GM18868 (cell line): ENCODE measurements around the gene CPM.
"Not testable (repeated sequence)": the region's sequence is repeated elsewhere in the genome, so short reads cannot be mapped to it uniquely, and the experiment has no call there.

Source experiments
- ATAC-seq: cut with Tn5 transposase; IDR thresholded peaks from one replicate; pipeline ENCODE4 v1.9.1; 2021; ENCODE audit warnings: mild to moderate bottlenecking, moderate library complexity; ENCODE audit not compliant: unreplicated experiment

CPM gene

DNA sequence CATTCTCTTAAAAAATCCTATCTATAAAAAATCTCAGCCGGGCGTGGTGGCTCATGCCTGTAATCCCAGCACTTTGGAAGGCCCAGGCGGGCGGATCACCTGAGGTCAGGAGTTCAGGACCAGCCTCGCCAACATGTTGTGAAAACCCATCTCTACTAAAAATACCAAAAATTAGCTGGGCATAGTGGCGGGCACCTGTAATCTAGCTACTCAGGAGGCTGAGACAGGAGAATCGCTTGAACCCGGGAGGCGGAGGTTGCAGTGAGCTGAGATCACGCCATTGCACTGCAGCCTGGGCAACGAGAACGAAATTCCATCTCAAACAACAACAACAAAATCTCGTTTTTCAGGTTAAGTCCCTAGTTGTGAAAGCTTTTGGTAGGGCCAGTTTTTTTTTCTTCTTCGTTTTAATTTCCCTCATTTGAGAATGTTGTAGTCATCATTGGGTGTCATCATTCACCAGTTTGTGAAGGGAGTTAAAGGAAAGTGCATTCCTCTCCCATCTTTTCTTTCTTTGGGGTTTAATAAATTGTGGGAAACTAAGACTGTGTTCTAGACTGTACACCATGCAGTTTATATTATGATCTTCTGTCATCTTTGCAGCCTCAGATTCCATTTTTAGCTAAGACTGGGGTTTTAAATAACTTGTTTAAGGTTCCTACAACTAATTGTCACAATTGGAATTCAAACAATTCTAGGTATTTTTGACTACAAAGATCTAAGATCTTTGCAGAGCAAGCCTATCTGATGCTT, 101.0 kb downstream of the CPM start:
- ATAC-seq, result no peak

DNA sequence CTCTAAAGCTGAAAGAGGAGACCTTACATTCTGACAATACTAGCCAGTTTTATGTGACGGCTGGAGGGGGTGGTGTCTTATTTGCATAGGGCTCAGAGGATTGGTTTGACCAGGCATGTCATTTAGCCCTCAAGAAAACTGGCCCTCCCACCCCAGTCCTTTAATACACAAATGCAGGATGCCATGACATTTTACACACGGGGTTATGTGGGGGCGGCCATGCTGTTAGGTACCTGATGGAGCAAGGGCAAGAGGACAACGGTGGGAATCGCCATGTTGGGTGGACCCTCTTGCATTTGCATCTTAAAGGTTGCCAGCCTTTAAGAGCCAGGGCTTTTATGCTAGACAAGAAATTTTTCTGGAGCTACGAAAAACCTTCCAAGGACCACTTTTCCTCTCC, 101.7 kb downstream of the CPM start:
- ATAC-seq, result no peak

DNA sequence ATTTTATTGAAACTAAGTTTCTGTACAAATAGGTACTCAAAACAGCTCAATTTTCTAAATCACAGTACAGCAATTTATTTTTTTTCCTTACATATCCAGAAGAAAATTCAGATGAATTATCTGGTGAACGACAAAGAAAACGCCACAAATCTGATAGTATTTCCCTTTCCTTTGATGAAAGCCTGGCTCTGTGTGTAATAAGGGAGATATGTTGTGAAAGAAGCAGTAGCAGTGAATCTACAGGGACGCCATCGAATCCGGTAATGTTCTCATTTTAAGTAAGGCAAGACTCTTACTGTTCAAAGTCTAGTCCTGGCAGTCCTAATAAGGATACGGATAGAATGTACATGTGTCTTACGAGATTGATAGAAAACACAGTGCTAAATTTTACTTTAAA, 104.3 kb downstream of the CPM start:
- no peak for ATAC-seq

DNA sequence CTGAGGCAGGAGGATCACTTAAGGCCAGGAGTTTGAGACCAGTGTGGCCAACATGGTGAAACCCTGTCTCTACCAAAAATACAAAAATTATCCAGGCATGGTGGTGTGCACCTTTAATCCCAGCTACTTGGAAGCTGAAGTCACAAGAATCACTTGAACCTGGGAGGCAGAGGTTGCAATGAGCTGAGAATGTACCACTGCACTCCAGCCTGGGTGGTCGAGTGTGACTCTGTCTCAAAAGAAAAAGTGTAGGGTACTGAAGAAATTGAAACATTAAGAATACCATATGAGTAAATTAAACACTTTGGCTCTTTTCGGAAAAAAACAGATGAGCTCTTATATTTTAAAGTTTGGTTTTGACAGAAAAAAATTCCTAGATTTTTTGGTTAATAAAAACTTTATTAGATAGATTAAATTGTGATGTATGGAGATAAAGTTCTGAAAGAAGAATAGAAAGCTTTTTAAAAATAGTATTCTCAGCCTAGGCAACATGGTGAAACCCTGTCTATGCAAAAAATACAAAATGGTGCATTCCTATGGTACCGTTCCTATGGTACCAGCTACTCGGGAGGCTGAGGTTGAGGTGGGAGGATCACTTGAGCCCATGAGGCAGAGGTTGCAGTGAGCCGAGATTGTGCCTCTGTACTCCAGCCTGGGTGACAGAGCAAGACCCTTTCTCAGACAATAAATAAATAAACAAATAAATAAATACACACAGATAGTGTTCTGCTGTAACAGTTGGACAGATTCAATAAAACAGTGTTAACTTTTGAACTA, 104.9 kb downstream of the CPM start:
- no peak for ATAC-seq

DNA sequence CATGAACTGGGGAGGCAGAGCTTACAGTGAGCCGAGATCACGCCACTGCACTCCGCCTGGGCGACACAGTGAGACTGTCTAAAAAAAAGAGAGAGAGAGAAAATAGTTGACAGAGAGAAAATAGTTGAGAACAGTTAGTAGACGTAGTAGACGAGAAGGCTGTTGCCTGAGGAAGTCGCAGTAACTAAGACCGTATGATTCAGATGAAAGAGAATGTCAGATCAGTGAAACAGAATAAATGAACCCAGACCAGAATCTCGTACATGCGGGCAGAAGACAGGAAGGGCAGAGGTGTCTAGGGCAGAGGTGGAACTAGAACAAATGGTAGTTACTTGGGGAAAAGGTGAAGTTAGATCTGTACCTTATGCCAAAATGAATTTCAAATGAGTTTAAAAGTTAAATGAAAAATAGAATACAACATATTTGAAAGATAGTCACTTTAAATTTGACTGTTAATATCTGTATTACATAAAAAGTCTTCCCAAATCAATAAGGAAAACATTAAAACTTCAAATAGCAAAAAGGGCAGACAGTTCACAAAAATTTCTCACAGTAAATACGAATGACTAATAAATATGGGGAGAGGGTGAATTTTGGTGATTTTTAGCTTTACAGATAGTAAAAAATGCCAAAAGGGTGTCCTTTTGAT, 107.3 kb downstream of the CPM start:
- no peak for ATAC-seq

DNA sequence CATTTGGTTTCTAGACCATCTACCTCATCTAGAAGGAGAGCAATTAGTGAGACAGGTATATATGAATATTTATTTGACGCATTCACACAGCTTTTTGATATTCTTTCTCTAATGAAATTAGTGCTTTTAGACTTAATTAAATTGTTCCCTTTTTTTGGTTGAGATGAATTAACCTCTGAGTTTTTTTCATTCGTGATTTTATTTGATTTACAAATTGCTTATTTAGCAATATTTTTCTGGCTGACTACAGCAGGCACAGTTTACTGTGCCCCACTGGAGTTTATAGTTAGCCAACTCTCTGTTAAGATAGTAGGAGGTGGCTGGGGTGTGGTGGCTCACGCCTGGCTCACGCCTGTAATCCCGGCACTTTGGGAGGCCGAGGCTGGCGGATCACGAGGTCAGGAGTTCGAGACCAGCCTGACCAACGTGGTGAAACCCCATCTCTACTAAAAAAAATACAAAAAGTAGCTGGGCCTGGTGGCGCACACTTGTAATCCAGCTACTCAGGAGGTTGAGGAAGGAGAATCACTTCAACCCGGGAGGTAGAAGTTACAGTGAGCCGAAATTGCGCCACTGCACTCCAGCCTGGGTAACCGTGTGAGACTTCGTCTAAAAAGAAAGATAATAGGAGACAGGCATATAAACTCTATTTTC, 108.2 kb downstream of the CPM start:
- ATAC-seq, result no peak

DNA sequence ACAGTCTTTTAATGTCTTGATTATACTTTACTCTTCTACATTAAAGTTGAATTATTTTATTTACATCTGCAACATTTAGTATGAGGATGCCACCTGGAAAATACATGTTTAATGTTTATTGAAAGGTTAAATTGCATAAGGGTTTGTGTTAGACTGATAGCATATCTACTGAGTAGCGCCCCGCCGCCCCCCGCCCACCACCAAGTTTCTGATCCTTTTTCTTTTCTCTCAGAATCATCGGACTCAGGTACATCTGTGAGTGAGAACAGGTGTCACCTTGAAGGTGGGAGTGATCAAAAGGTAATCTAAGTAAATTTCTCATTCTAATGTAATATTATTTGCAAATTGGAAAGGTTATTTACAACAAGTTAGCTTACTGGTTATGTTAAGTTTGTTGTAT, 108.8 kb downstream of the CPM start:
- ATAC-seq, result no peak

DNA sequence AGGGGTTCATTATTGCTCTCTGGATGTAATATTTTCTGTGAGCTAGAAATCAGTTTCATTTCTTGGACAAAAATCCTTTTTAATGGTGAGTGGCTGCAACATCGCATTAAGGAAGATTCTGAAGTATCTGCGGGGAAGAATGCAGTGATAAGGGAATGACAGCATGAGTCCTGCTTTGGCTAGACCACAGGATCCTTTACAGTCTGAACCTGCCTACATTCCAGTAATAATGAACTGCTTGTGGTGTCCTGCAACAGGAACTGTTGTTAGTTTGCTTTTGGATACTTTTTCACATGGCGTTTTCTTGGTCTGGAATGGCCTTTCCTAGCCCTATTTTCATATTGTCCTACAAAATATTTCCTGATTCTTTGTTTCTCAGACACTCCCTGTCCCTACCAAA, 109.3 kb downstream of the CPM start:
- ATAC-seq, result no peak

DNA sequence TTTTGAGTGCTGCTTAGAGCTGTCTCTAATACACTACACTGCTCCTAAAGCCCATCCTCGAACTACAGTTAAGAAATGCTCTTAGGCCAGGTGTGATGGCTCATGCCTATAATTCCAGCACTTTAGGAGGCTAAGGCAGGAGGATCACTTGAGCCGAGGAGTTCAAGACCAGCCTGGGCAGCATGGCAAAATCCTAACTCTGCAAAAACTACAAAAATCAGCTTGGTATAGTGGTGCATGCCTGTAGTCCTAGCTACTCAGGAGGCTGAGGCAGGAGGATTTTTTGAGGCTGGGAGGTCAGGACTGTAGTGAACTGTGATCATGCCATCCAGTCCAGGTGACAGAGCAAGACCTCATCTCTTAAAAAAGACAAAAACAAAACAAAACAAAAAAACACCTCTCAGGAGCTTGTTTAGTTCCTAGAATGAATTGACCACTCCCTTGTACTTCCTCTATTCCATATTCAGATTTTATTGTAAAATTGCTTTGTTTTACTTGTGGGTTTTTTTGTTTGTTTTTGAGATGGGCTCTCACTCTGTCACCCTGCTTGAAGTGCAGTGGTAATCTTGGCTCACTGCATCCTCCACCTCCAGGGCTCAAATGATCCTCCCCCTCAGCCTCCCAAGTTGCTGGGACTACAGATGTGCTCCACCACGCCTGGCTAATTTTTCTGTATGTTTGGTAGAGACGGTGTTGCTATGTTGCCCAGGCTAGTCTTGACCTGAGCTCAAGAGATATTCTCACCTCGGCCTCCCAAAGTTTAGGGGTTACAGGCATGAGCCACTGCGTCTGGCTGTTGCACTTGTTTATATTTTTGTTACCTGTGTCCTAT, 111.4 kb downstream of the CPM start:
- no peak for ATAC-seq

DNA sequence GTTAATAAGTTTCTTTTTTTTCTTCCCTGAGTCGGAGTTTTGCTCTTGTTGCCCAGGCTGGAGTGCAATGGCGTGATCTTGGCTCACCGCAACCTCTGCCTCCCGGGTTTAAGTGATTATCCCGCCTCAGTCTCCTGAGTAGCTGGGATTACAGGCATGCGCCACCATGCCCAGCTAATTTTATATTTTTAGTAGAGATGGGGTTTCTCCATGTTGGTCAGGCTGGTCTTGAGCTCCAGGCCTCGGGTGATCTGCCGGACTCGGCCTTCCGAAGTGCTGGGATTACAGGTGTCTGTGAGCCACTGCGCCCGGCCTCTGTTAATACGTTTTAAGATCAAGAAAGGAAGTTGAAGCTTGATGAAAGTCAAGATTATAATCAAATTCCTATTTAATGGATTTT, 113.5 kb downstream of the CPM start:
- ATAC-seq, result not testable (repeated sequence)

DNA sequence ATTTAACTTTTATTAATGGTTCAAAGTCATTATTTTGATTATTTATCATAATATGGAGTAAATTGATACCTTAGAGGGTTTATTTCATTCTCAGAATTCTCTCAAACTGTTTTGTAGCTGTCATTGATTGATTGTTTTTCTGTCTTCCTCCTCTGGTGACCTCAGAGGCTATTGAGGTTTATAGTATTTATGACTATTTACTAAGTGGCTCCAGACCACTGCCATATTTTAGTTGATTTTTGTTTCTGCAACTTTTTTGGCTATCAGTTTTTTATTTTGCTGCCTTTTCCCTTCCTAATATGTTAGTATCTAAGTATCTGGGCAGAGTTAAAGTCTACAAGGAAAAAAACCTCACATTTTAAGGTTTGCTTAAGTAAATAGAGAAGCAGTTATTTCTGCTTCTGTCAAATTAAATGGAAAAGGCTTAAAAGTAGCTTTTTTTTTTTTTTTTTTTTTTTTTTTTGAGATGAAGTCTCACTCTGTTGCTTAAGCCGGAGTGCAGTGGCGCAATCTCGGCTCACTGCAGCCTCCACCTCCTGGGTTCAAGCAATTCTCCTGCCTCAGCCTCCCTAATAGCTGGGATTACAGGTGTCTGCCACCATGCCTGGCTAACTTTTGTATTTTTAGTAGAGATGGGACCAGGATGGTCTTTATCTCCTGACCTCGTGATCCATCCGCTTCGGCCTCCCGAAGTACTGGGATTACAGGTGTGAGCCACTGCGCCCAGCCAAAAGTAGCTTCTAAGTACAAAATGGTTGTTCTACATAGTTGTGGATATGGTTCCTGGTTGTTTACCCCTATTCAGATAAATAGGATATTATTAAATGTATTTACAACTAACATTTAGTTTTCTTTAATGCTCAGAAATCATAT, 116.8 kb downstream of the CPM start:
- ATAC-seq, result no peak

DNA sequence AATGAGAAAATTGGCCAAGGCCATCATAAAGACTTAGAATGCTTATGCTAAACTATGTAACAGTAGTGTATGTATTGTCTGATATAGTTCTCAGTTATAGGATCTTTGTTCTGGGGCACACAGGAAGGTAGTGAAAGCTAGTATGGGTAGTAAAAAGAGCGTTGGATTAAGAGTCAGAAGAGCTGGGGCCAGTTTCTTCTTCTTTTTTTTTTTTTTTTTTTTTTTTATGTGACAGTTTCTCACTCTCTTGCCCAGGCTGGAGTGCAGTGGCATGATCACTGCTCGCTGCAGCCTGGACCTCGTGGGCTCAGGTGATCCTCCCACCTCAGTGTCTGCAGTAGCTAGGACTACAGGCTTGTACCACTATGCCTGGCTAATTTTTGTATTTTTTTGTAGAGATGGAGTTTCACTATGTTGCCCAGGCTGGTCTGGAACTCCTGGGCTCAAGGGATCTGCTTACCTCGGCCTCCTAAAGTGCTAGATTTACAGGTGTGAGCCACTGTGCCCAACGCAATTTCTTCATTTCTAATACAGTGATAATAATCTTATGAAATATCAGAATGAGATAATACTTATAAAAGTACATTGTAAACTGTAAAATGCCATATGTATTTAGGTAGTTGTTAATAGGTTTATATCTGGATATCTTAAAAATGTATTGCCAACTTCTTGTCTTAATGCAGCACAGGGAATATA, 117.6 kb downstream of the CPM start:
- ATAC-seq, result no peak

DNA sequence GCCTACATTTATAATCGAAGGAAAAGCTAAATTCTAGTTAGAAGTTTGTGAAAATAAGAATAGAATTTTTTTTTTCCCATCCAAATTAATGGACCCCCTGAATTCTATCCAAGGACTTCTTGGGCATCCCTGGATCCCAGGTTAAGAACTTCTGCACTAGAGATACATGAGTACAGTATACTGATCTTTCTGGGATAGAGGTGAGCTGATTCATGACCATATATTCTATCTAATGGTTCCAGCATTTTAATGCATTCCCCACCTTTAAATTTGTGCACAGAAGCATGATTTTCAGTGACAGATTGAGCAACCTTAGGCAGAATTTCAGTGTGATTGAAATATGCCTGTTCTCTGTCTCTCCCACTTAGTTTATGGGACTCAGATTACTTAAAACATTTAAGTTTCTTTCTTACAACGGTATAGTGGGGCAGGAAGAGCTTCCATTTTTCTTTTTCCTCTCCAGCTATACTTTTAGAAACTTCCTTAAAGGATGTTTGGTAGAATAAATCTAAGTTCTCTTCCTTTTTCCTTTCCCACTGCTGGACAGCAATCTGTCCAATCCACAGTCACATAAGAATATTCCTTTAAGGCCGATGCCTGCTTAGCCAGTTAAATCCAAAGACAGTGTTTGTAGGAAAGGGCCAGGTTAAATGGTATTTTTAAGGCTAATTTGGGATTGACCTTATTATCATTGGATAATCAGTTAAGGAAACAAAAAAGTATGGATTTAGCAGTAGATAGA, 118.3 kb downstream of the CPM start:
- no peak for ATAC-seq

DNA sequence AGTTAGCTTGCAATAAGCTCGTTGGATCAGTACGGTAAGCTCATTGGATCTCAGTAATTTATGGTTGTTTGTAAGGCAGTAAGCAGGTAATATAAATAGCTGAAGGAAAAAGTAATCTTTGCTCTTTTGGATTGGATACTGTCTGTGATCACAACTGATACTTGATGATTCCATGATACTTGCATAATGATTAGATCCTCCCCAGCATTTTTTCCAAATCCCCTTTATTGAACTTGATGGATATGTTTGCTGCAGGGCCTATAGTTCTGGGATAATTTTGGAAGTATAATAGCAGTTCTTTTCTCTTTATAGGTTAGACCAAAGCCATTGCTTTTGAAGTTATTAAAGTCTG, 119.8 kb downstream of the CPM start:
- no peak for ATAC-seq

DNA sequence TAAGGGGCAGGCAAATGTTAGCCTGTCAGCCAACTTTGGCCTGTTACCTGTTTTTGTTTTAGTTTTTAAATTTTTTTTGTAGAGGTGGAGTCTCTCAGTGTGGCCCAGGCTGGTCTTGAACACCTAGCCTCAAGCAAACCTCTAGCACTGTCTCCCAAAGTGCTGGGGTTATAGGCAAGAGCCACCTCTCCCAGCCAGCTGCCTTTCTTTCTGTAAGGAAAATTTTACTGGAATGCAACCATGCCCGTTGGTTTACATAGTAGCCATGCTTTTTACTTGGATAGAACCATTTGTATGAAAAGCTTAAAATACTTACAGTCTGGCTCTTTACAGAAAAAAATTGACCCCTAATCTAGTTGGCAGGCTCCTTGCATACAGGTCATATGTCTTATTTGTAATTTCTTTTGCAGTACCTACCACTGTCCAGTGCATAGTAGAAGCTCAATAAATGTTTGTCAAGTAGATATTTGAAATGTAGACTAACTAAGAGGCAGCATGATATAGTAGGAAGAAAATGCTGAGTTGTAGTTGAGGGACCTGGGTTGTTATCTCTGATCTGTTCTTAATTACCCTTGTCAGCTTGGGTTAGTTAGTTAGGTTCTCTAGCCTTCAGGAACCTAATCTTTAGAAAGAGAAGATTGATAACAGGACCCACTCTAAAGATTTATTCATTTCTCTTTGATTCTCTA, 120.3 kb downstream of the CPM start:
- ATAC-seq, result no peak

DNA sequence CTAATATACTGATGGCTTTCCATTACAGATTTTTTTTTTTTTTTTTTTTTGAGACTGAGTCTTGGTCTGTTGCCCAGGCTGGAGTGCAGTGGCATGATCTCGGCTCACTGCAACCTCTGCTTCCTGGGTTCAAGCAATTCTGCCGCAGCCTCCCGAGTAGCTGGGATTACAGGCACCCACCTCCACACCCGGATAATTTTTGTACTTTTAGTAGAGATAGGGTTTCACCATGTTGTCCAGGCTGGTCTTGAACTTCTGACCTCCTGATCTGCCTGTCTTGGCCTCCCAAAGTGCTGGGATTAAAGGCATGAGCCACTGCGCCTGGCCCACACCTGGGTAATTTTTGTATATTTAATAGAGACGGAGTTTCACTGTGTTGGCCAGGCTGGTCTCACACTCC, 121.4 kb downstream of the CPM start:
- not testable (repeated sequence) for ATAC-seq

DNA sequence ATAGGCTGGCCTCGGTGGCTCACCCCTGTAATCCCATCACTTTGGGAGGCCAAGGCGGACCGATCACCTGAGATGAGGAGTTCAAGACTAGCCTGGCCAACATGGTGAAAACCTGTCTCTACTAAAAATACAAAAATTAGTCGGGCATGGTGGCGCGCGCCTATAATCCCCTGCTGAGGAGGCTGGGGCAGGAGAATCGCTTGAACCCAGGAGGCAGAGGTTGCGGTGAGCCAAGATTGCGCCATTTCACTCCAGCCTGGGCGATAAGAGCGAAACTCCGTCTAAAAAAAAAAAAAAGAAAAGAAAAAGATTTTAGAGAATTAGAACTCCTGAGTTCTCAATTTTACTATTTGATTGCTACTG, 123.0 kb downstream of the CPM start:
- not testable (repeated sequence) for ATAC-seq
